IMR-90 (cell line): ENCODE results near the gene ABCC8. TPM values are rescaled to one million over a fixed set of nuclear protein-coding genes. Genes with fewer than 3 reads are reported as not detected.

ENCODE experiments used
- ATAC-seq: fragments of 200-7000 bp; cut with Tn5 transposase; 2 replicates; pipeline ENCODE4 v1.9.1; 2020; ENCODE audit warnings: low read depth, mild to moderate bottlenecking, moderate library complexity
- BruUV-seq: library from RNA; stranded (reverse); fragments of 400-500 nt; replicated peaks from 2 replicates; lab custom pipeline; 2021; lab: Mats Ljungman, UMichigan
- CTCF ChIA-PET: fragments of 300-600 bp; formaldehyde crosslinking; extraction: SDS; loops from one replicate; lab custom pipeline; 2021; ENCODE audit warnings: antibody characterized with exemption; lab: Yijun Ruan, JAX
- POLR2A ChIA-PET: fragments of 300-600 bp; sonication (Branson Sonifier 250); formaldehyde crosslinking; loops from one replicate; lab custom pipeline; 2022; ENCODE audit warnings: antibody characterized with exemption; ENCODE audit not compliant: unreplicated experiment; lab: Charles Lee
- DNase-seq: peaks from one replicate; pipeline ENCODE4 v3.0.0; 2013
- H2AFZ ChIP-seq: replicated peaks from 2 replicates; pipeline ENCODE3; 2013; ENCODE audit warnings: low read length, mild to moderate bottlenecking; ENCODE audit not compliant: poor library complexity
- H2AK5ac ChIP-seq: 2 replicates; pipeline ENCODE4 v1.6.1; 2013; ENCODE audit warnings: low read depth, low read length, inconsistent platforms
- H2AK9ac ChIP-seq: replicated peaks from 2 replicates; pipeline ENCODE3; 2013; ENCODE audit warnings: mild to moderate bottlenecking, low read depth, low read length, moderate library complexity; ENCODE audit not compliant: poor library complexity
- H2BK120ac ChIP-seq: 2 replicates; pipeline ENCODE4 v1.6.1; 2013; ENCODE audit warnings: low read depth, low read length, inconsistent platforms
- H2BK15ac ChIP-seq: 3 replicates; pipeline ENCODE4 v1.6.1; 2013; ENCODE audit warnings: low read depth, low read length, inconsistent platforms
- H2BK20ac ChIP-seq: 2 replicates; pipeline ENCODE4 v1.6.1; 2013; ENCODE audit warnings: low read depth, mild to moderate bottlenecking, inconsistent platforms, low read length, moderate library complexity
- H2BK5ac ChIP-seq: 2 replicates; pipeline ENCODE4 v1.6.1; 2013; ENCODE audit warnings: mild to moderate bottlenecking, low read depth, low read length, inconsistent platforms; ENCODE audit not compliant: poor library complexity, severe bottlenecking
- H3K14ac ChIP-seq: replicated peaks from 2 replicates; pipeline ENCODE4 v1.6.1; 2013; ENCODE audit warnings: low read depth, low read length, inconsistent platforms
- H3K18ac ChIP-seq: 2 replicates; pipeline ENCODE4 v1.6.1; 2013; ENCODE audit warnings: low read depth, low read length, control low read depth
- H3K23ac ChIP-seq: 2 replicates; pipeline ENCODE4 v1.6.1; 2013; ENCODE audit warnings: low read depth, low read length, inconsistent platforms
- H3K27ac ChIP-seq: 2 replicates; pipeline ENCODE4 v1.5.1; 2013; ENCODE audit warnings: mild to moderate bottlenecking, control low read depth, low read length; ENCODE audit not compliant: insufficient read depth
- H3K27me3 ChIP-seq: 2 replicates; pipeline ENCODE4 v1.6.1; 2013; ENCODE audit warnings: low read length; ENCODE audit not compliant: control insufficient read depth, insufficient read depth
- H3K36me3 ChIP-seq: 2 replicates; pipeline ENCODE4 v1.6.1; 2013; ENCODE audit warnings: low read length, mixed read lengths; ENCODE audit not compliant: control insufficient read depth, insufficient read depth
- H3K4ac ChIP-seq: 2 replicates; pipeline ENCODE4 v1.6.1; 2013; ENCODE audit warnings: low read depth, low read length, inconsistent platforms
- H3K4me1 ChIP-seq: 2 replicates; pipeline ENCODE4 v1.6.1; 2013; ENCODE audit warnings: low read length, mixed read lengths; ENCODE audit not compliant: control insufficient read depth, insufficient read depth
- H3K4me2 ChIP-seq: 2 replicates; pipeline ENCODE4 v1.6.1; 2013; ENCODE audit warnings: low read depth, mild to moderate bottlenecking, control low read depth, low read length, moderate library complexity
- H3K4me3 ChIP-seq: 2 replicates; pipeline ENCODE4 v1.5.1; 2013; ENCODE audit warnings: low read depth, mild to moderate bottlenecking, control low read depth, low read length, moderate library complexity; ENCODE audit not compliant: insufficient read depth
- H3K56ac ChIP-seq: 2 replicates; pipeline ENCODE4 v1.6.1; 2013; ENCODE audit warnings: low read length, inconsistent platforms; ENCODE audit not compliant: insufficient read depth; ENCODE audit errors: extremely low read depth
- H3K79me1 ChIP-seq, 2 experiments: 2 replicates each; pipeline ENCODE4 v1.6.1; 2013; ENCODE audit warnings: low read length in 2 of 2, inconsistent platforms in 1 of 2, low read depth in 1 of 2
- H3K9ac ChIP-seq: 2 replicates; pipeline ENCODE4 v1.6.1; 2013; ENCODE audit warnings: low read depth, low read length, control low read depth
- H3K9me1 ChIP-seq: 2 replicates; pipeline ENCODE4 v1.6.1; 2013; ENCODE audit warnings: low read length, inconsistent platforms; ENCODE audit not compliant: insufficient read depth
- H3K9me3 ChIP-seq: 2 replicates; pipeline ENCODE4 v1.6.1; 2013; ENCODE audit warnings: low read length; ENCODE audit not compliant: control insufficient read depth, insufficient read depth
- H4K20me1 ChIP-seq: 2 replicates; pipeline ENCODE4 v1.6.1; 2013; ENCODE audit warnings: low read length, inconsistent platforms; ENCODE audit not compliant: insufficient read depth
- H4K5ac ChIP-seq: 2 replicates; pipeline ENCODE4 v1.6.1; 2013; ENCODE audit warnings: mild to moderate bottlenecking, low read depth, low read length, control low read depth
- H4K8ac ChIP-seq, 2 experiments: 2 replicates each; pipeline ENCODE4 v1.6.1; 2013; ENCODE audit warnings: low read depth in 2 of 2, low read length in 2 of 2, control low read depth in 1 of 2, inconsistent platforms in 1 of 2
- H4K91ac ChIP-seq: 2 replicates; pipeline ENCODE4 v1.6.1; 2013; ENCODE audit warnings: low read depth, low read length, inconsistent platforms; ENCODE audit not compliant: insufficient read depth
- BHLHE40 ChIP-seq: fragments of 150-350 bp; IDR thresholded peaks from 2 replicates; pipeline ENCODE4 v1.6.1; 2016; ENCODE audit warnings: mild to moderate bottlenecking, low read depth, low read length
- CEBPB ChIP-seq: IDR thresholded peaks from 2 replicates; pipeline ENCODE4 v1.6.1; 2012; ENCODE audit warnings: low read depth, low read length, improper control_type of control experiment
- CHD1 ChIP-seq: IDR thresholded peaks from 2 replicates; pipeline ENCODE4 v1.6.1; 2012; ENCODE audit warnings: low read depth, low read length, improper control_type of control experiment
- CTCF ChIP-seq: conservative IDR thresholded peaks from 2 replicates; pipeline ENCODE4 v1.5.1; 2012; ENCODE audit warnings: mild to moderate bottlenecking, low read depth, low read length, improper control_type of control experiment
- ELK1 ChIP-seq: fragments of 150-350 bp; IDR thresholded peaks from 2 replicates; pipeline ENCODE4 v1.6.1; 2016; ENCODE audit warnings: low read depth, mild to moderate bottlenecking, low read length, moderate library complexity, borderline replicate concordance
- FOS ChIP-seq: fragments of 150-350 bp; IDR thresholded peaks from 2 replicates; pipeline ENCODE4 v1.6.1; 2016; ENCODE audit warnings: low read depth, low read length
- MAFK ChIP-seq: IDR thresholded peaks from 2 replicates; pipeline ENCODE4 v1.6.1; 2012; ENCODE audit warnings: low read depth, low read length, improper control_type of control experiment
- MAZ ChIP-seq: IDR thresholded peaks from 2 replicates; pipeline ENCODE4 v1.6.1; 2012; ENCODE audit warnings: low read depth, mild to moderate bottlenecking, low read length, improper control_type of control experiment, moderate library complexity, borderline replicate concordance
- MXI1 ChIP-seq: IDR thresholded peaks from 2 replicates; pipeline ENCODE4 v1.6.1; 2012; ENCODE audit warnings: low read depth, mild to moderate bottlenecking, low read length, moderate library complexity, borderline replicate concordance
- NFE2L2 ChIP-seq: fragments of 150-350 bp; IDR thresholded peaks from 2 replicates; pipeline ENCODE4 v1.6.1; 2016; ENCODE audit warnings: low read depth, mild to moderate bottlenecking, low read length
- POLR2A ChIP-seq: IDR thresholded peaks from 2 replicates; pipeline ENCODE4 v1.6.1; 2012; ENCODE audit warnings: mild to moderate bottlenecking, low read depth, low read length
- RAD21 ChIP-seq: IDR thresholded peaks from 2 replicates; pipeline ENCODE4 v1.6.1; 2012; ENCODE audit warnings: low read length, improper control_type of control experiment
- RCOR1 ChIP-seq: IDR thresholded peaks from 2 replicates; pipeline ENCODE4 v1.6.1; 2012; ENCODE audit warnings: mild to moderate bottlenecking, low read length, improper control_type of control experiment; ENCODE audit not compliant: insufficient replicate concordance
- RFX5 ChIP-seq: IDR thresholded peaks from 2 replicates; pipeline ENCODE4 v1.8.0; 2012; ENCODE audit warnings: low read depth, mild to moderate bottlenecking, low read length, moderate library complexity
- SMC3 ChIP-seq: fragments of 150-350 bp; IDR thresholded peaks from 2 replicates; pipeline ENCODE4 v1.6.1; 2016; ENCODE audit warnings: low read depth, mild to moderate bottlenecking, antibody characterized with exemption, low read length, moderate library complexity
- USF2 ChIP-seq: fragments of 150-350 bp; IDR thresholded peaks from 2 replicates; pipeline ENCODE4 v1.6.1; 2017; ENCODE audit warnings: mild to moderate bottlenecking, antibody characterized with exemption, low read length, low read depth
- WGBS, 2 experiments: methylation state at CpG; one replicate each; pipeline versions ENCODE4 v1.1.5 to v1.1.7; 2013; ENCODE audit warnings: missing lambda C conversion rate in 2 of 2; ENCODE audit not compliant: insufficient read length in 1 of 2; ENCODE audit errors: extremely low coverage in 2 of 2; 5-methylcytosine and 5-hydroxymethylcytosine counted together
- dilution Hi-C: fragments of 300-500 bp; cut with HindIII; formaldehyde crosslinking; loops from one replicate; pipeline ENCODE4 v1.14.3; 2018; ENCODE audit warnings: low sequenced_read_pairs; ENCODE audit not compliant: unreplicated experiment
- in situ Hi-C: fragments of 300-500 bp; cut with MboI; formaldehyde crosslinking; loops from 3 replicates; pipeline ENCODE4 v1.14.3; 2019; ENCODE audit warnings: low sequenced_read_pairs, inconsistent platforms, mixed read lengths
- intact Hi-C: fragments of 100-400 bp; cut with micrococcal nuclease; formaldehyde crosslinking; loops from 2 replicates; pipeline ENCODE4 v1.10.0; 2022
- polyA plus RNA-seq, 3 experiments: library from polyadenylated mRNA; depleted of rRNA; stranded (reverse); fragments of >200 nt; gene quantifications; 2 replicates each; pipeline ENCODE4 v1.2.3, GENCODE V29; 2012; ENCODE audit warnings: low replicate concordance in 1 of 3
- total RNA-seq: library from RNA; depleted of rRNA; stranded (reverse); fragments of >200 nt; gene quantifications from 2 replicates; pipeline ENCODE4 v1.2.3, GENCODE V29; 2012

ABCC8 gene
- total and polyA plus RNA-seq, 2 of the 4 experiments (the other 2 are of a cell fraction): not detected

- dilution Hi-C loops: no loop called here
- no peak overlapping the region for H3K23ac ChIP-seq
- ATAC-seq (no peak), DNase-seq (no peak)
- no peak overlapping the region for H3K27ac ChIP-seq
- in situ Hi-C loops: no loop called here
- no peaks in the 10 kb centered on the region for H3K79me1 ChIP-seq
- no peak overlapping the region for H2BK120ac ChIP-seq
- CTCF ChIA-PET: interaction anchor here (1.2 kb wide), 1 partner anchor 10 kb away, joined by 6 read pairs; no protein-coding TSS in a partner anchor
- no peak overlapping the region for H4K5ac ChIP-seq
- intact Hi-C loops: no loop called here
- no peak overlapping the region for H2AK9ac ChIP-seq
- no peak overlapping the region for H4K91ac ChIP-seq
- H2BK15ac ChIP-seq: no peak overlapping the region
- H3K4me1 ChIP-seq: no peaks in the 10 kb centered on the region
- no CpG with 5 or more reads among the region's 4 CpGs for WGBS, 2 experiments
- no peak overlapping the region for H3K18ac ChIP-seq
- H3K56ac ChIP-seq: no peak overlapping the region
- H3K36me3 ChIP-seq: no peaks in the 10 kb centered on the region
- no peak overlapping the region for H3K14ac ChIP-seq
- H2AFZ ChIP-seq: no peak overlapping the region
- H2BK20ac ChIP-seq: no peak overlapping the region
- no peaks in the 10 kb centered on the region for H4K20me1 ChIP-seq
- no peak overlapping the region for H2AK5ac ChIP-seq
- no peaks in the 10 kb centered on the region for H3K9me3 ChIP-seq
- no peak overlapping the region for H2BK5ac ChIP-seq
- TF ChIP-seq NFE2L2 (no peak), MXI1 (no peak), RFX5 (no peak), BHLHE40 (no peak), CHD1 (no peak), RAD21 (no peak), MAZ (no peak), RCOR1 (no peak), POLR2A (no peak), CTCF (no peak), USF2 (no peak), MAFK (no peak), FOS (no peak), SMC3 (no peak), CEBPB (no peak), ELK1 (no peak)
- H3K27me3 ChIP-seq: peaks cover 15% of the 10 kb centered on the region; the same call in 1 of the 2 replicates
- no peak overlapping the region for H3K4me2 ChIP-seq
- BruUV-seq: no TSS peak
- no peaks in the 10 kb centered on the region for H3K9me1 ChIP-seq
- no peak overlapping the region for H3K4me3 ChIP-seq
- H3K4ac ChIP-seq: no peak overlapping the region
- POLR2A ChIA-PET: no interaction called here
- H3K9ac ChIP-seq: no peak overlapping the region
- no peak overlapping the region for H4K8ac ChIP-seq
These were observed 42.5 kb downstream of the ABCC8 start for GRCh38 chr11:17434108-17434507.
